GM18909 (cell line): ENCODE results near the gene CAMK2D.
A peak's percentile ranks its signal among the peaks of the same experiment; 100 is the strongest.

Source experiments
- ATAC-seq: cut with Tn5 transposase; IDR thresholded peaks from one replicate; pipeline ENCODE4 v1.9.1; 2021; ENCODE audit warnings: mild to moderate bottlenecking; ENCODE audit not compliant: unreplicated experiment, poor library complexity

CAMK2D gene

GRCh38 chr4:113540859-113541258 lies 220.7 kb downstream of the CAMK2D start:
- ATAC-seq = no peak

GRCh38 chr4:113539408-113539807 lies 222.1 kb downstream of the CAMK2D start:
- peak; percentile 79 for ATAC-seq

GRCh38 chr4:113537628-113538027 lies 223.9 kb downstream of the CAMK2D start:
- no peak for ATAC-seq

GRCh38 chr4:113537203-113537602 lies 224.3 kb downstream of the CAMK2D start:
- no peak for ATAC-seq

- no peak for ATAC-seq
These were observed 226.8 kb downstream of the CAMK2D start for GRCh38 chr4:113534711-113535110.

GRCh38 chr4:113531572-113531971 lies 230.0 kb downstream of the CAMK2D start:
- ATAC-seq = no peak

- no peak for ATAC-seq
These were observed 233.1 kb downstream of the CAMK2D start for GRCh38 chr4:113528395-113528794.

- ATAC-seq = no peak
These were observed 236.0 kb downstream of the CAMK2D start for GRCh38 chr4:113525521-113525920.

GRCh38 chr4:113524505-113525186 lies 236.9 kb downstream of the CAMK2D start:
- peak; percentile 47 for ATAC-seq

GRCh38 chr4:113524096-113524495 lies 237.4 kb downstream of the CAMK2D start:
- ATAC-seq = peak; percentile 95

GRCh38 chr4:113522433-113522832 lies 239.1 kb downstream of the CAMK2D start:
- ATAC-seq = no peak

GRCh38 chr4:113513382-113513781 lies 248.2 kb downstream of the CAMK2D start:
- ATAC-seq = no peak

GRCh38 chr4:113512880-113513279 lies 248.7 kb downstream of the CAMK2D start:
- no peak for ATAC-seq

- ATAC-seq = no peak
These were observed 249.6 kb downstream of the CAMK2D start for GRCh38 chr4:113511944-113512343.

GRCh38 chr4:113509851-113510250 lies 251.7 kb downstream of the CAMK2D start:
- ATAC-seq = no peak

- no peak for ATAC-seq
These were observed 256.5 kb downstream of the CAMK2D start for GRCh38 chr4:113505044-113505443.

- ATAC-seq = no peak
These were observed 257.1 kb downstream of the CAMK2D start for GRCh38 chr4:113504422-113504821.

GRCh38 chr4:113503691-113504090 lies 257.8 kb downstream of the CAMK2D start:
- ATAC-seq = no peak

- no peak for ATAC-seq
These were observed 258.6 kb downstream of the CAMK2D start for GRCh38 chr4:113502906-113503305.

GRCh38 chr4:113502476-113502875 lies 259.1 kb downstream of the CAMK2D start:
- no peak for ATAC-seq

GRCh38 chr4:113500424-113500823 lies 261.1 kb downstream of the CAMK2D start:
- ATAC-seq = no peak

- ATAC-seq = no peak
These were observed 261.8 kb downstream of the CAMK2D start for GRCh38 chr4:113499696-113500095.

GRCh38 chr4:113499166-113499565 lies 262.4 kb downstream of the CAMK2D start:
- ATAC-seq = no peak
